ENCODE results near the gene ABTB1. TPM values are rescaled to one million over a fixed set of nuclear protein-coding genes. Genes with fewer than 3 reads are reported as not detected.

The ABTB1 gene
- total RNA-seq, 3 donors from 2014 or later (not counting 1 experiment from before 2014, with no cell fraction given) = 98.8 to 127 (median 107) TPM

GRCh38 chr3:127661600-127661999 lies 11.2 kb upstream of the ABTB1 start:
- Mint-ChIP-seq H3K4me1 (no peaks in the 10 kb centered on the region), H3K27me3 (ENCODE audit: low read depth in 2 of 2) (peaks cover 4 to 14% of the 10 kb centered on the region in 2 donors), H3K27ac (no peak overlapping the region), H3K9me3 (no peaks in the 10 kb centered on the region), H3K4me3 (no peak overlapping the region), H3K36me3 (no peaks in the 10 kb centered on the region)
- ATAC-seq (no peak), DNase-seq (no peak)
- Histone ChIP-seq H3K4me1 (ENCODE audit: control insufficient read depth, insufficient read depth, low read length) (no peaks in the 10 kb centered on the region), H3K9me3 (ENCODE audit: control insufficient read depth, insufficient read depth, low read length) (no peaks in the 10 kb centered on the region), H3K27ac (ENCODE audit: low read length) (no peak overlapping the region), H3K36me3 (ENCODE audit: control insufficient read depth, insufficient read depth, low read length) (no peaks in the 10 kb centered on the region), H3K27me3 (ENCODE audit: control insufficient read depth, insufficient read depth, low read length) (no peaks in the 10 kb centered on the region), H3K4me3 (ENCODE audit: low read length) (no peak overlapping the region)
- 89% methylated on average over 5 of the region's 5 CpGs for WGBS (ENCODE audit: insufficient coverage)
- no peak for TF ChIP-seq CTCF (IDR thresholded peaks at IDR 0.05)
- intact Hi-C loops (cut with micrococcal nuclease) = no loop called here

- no peak overlapping the region for H3K4me3 Mint-ChIP-seq
- no peaks in the 10 kb centered on the region for H3K4me1 Mint-ChIP-seq
- no peaks in the 10 kb centered on the region for H3K4me1 ChIP-seq (ENCODE audit: control insufficient read depth, insufficient read depth, low read length)
- H3K9me3 Mint-ChIP-seq = no peaks in the 10 kb centered on the region
- 92% methylated on average over 11 of the region's 11 CpGs for WGBS (ENCODE audit: insufficient coverage)
- H3K27ac ChIP-seq (ENCODE audit: low read length) = no peak overlapping the region
- H3K27ac Mint-ChIP-seq = no peak overlapping the region
- H3K9me3 ChIP-seq (ENCODE audit: control insufficient read depth, insufficient read depth, low read length) = no peaks in the 10 kb centered on the region
- H3K4me3 ChIP-seq (ENCODE audit: low read length) = no peak overlapping the region
- H3K27me3 Mint-ChIP-seq (ENCODE audit: low read depth in 2 of 2) = peaks cover 4 to 14% of the 10 kb centered on the region in 2 donors
- ATAC-seq (no peak), DNase-seq (no peak)
- no peaks in the 10 kb centered on the region for H3K27me3 ChIP-seq (ENCODE audit: control insufficient read depth, insufficient read depth, low read length)
- no peaks in the 10 kb centered on the region for H3K36me3 Mint-ChIP-seq
- H3K36me3 ChIP-seq (ENCODE audit: control insufficient read depth, insufficient read depth, low read length) = no peaks in the 10 kb centered on the region
- intact Hi-C loops (cut with micrococcal nuclease) = no loop called here
- no peak for TF ChIP-seq CTCF (IDR thresholded peaks at IDR 0.05)
Observed at GRCh38 chr3:127662001-127662469, 10.7 kb upstream of the ABTB1 start.

GRCh38 chr3:127663151-127663550 lies 9.6 kb upstream of the ABTB1 start:
- H3K36me3 ChIP-seq (ENCODE audit: control insufficient read depth, insufficient read depth, low read length) = no peaks in the 10 kb centered on the region
- WGBS (ENCODE audit: insufficient coverage) = 93% methylated on average over 5 of the region's 5 CpGs
- no peak overlapping the region for H3K27ac ChIP-seq (ENCODE audit: low read length)
- Mint-ChIP-seq H3K27ac (no peak overlapping the region), H3K4me1 (no peaks in the 10 kb centered on the region), H3K36me3 (no peaks in the 10 kb centered on the region), H3K9me3 (no peaks in the 10 kb centered on the region), H3K4me3 (no peak overlapping the region), H3K27me3 (ENCODE audit: low read depth in 2 of 2) (peaks cover 4 to 14% of the 10 kb centered on the region in 2 donors)
- no peaks in the 10 kb centered on the region for H3K4me1 ChIP-seq (ENCODE audit: control insufficient read depth, insufficient read depth, low read length)
- TF ChIP-seq CTCF (IDR thresholded peaks at IDR 0.05) = no peak
- no peaks in the 10 kb centered on the region for H3K9me3 ChIP-seq (ENCODE audit: control insufficient read depth, insufficient read depth, low read length)
- H3K27me3 ChIP-seq (ENCODE audit: control insufficient read depth, insufficient read depth, low read length) = no peaks in the 10 kb centered on the region
- no peak for DNase-seq
- H3K4me3 ChIP-seq (ENCODE audit: low read length) = no peak overlapping the region
- intact Hi-C loops (cut with micrococcal nuclease) = no loop called here
- ATAC-seq = no peak

GRCh38 chr3:127665165-127665564 lies 7.6 kb upstream of the ABTB1 start:
- H3K4me1 ChIP-seq (ENCODE audit: control insufficient read depth, insufficient read depth, low read length) = no peaks in the 10 kb centered on the region
- no peaks in the 10 kb centered on the region for H3K36me3 ChIP-seq (ENCODE audit: control insufficient read depth, insufficient read depth, low read length)
- H3K27me3 Mint-ChIP-seq (ENCODE audit: low read depth in 2 of 2) = peaks cover 3% of the 10 kb centered on the region in 2 donors
- no peaks in the 10 kb centered on the region for H3K36me3 Mint-ChIP-seq
- H3K4me3 ChIP-seq (ENCODE audit: low read length) = no peak overlapping the region
- H3K4me3 Mint-ChIP-seq = no peak overlapping the region
- TF ChIP-seq CTCF (IDR thresholded peaks at IDR 0.05) = no peak
- H3K27ac ChIP-seq (ENCODE audit: low read length) = no peak overlapping the region
- no peaks in the 10 kb centered on the region for H3K9me3 Mint-ChIP-seq
- no peak overlapping the region for H3K27ac Mint-ChIP-seq
- no peaks in the 10 kb centered on the region for H3K27me3 ChIP-seq (ENCODE audit: control insufficient read depth, insufficient read depth, low read length)
- DNase-seq (no peak), ATAC-seq (no peak)
- intact Hi-C loops (cut with micrococcal nuclease) = no loop called here
- 95% methylated on average over 2 of the region's 2 CpGs for WGBS (ENCODE audit: insufficient coverage)
- no peaks in the 10 kb centered on the region for H3K9me3 ChIP-seq (ENCODE audit: control insufficient read depth, insufficient read depth, low read length)
- no peaks in the 10 kb centered on the region for H3K4me1 Mint-ChIP-seq
